RWPE2 (cell line): ENCODE results near the gene MRPL40.

Experiments
- ATAC-seq: fragments of 200-7000 bp; cut with Tn5 transposase; 3 replicates; pipeline ENCODE4 v1.9.1; 2021; ENCODE audit warnings: low read depth
- DNase-seq: peaks from one replicate; pipeline ENCODE4 v3.0.0-alpha.2; 2020; ENCODE audit warnings: low spot score
- H3K27ac ChIP-seq: fragments of 450-650 bp; 2 replicates; pipeline ENCODE4 v1.5.1; 2017; ENCODE audit warnings: mild to moderate bottlenecking; ENCODE audit not compliant: poor library complexity, severe bottlenecking
- H3K27me3 ChIP-seq: fragments of 250-450 bp; sonication (Bioruptor Pico); 2 replicates; pipeline ENCODE4 v1.5.1; 2021; ENCODE audit warnings: mild to moderate bottlenecking, moderate library complexity; ENCODE audit not compliant: insufficient read depth, poor library complexity, severe bottlenecking
- H3K36me3 ChIP-seq: fragments of 250-450 bp; sonication (Bioruptor Pico); 2 replicates; pipeline ENCODE4 v1.5.1; 2020; ENCODE audit warnings: low read depth, mild to moderate bottlenecking, moderate library complexity
- H3K4me1 ChIP-seq: fragments of 250-450 bp; sonication (Bioruptor Pico); 2 replicates; pipeline ENCODE4 v1.5.1; 2021; ENCODE audit warnings: mild to moderate bottlenecking, moderate library complexity; ENCODE audit not compliant: insufficient read depth, poor library complexity, severe bottlenecking
- H3K4me3 ChIP-seq: fragments of 250-450 bp; sonication (Bioruptor Pico); 2 replicates; pipeline ENCODE4 v1.5.1; 2021; ENCODE audit warnings: mild to moderate bottlenecking, moderate library complexity; ENCODE audit not compliant: severe bottlenecking
- H3K9me3 ChIP-seq: fragments of 250-450 bp; sonication (Bioruptor Pico); 2 replicates; pipeline ENCODE4 v1.5.1; 2021; ENCODE audit warnings: mild to moderate bottlenecking, moderate library complexity; ENCODE audit not compliant: severe bottlenecking
- TF ChIP-seq, protein P1 (sequence below): fragments of 450-650 bp; IDR thresholded peaks from one replicate; pipeline ENCODE4 v1.5.1; 2017; ENCODE audit warnings: mild to moderate bottlenecking, moderate library complexity; ENCODE audit not compliant: poor library complexity, severe bottlenecking

The MRPL40 gene

DNA sequence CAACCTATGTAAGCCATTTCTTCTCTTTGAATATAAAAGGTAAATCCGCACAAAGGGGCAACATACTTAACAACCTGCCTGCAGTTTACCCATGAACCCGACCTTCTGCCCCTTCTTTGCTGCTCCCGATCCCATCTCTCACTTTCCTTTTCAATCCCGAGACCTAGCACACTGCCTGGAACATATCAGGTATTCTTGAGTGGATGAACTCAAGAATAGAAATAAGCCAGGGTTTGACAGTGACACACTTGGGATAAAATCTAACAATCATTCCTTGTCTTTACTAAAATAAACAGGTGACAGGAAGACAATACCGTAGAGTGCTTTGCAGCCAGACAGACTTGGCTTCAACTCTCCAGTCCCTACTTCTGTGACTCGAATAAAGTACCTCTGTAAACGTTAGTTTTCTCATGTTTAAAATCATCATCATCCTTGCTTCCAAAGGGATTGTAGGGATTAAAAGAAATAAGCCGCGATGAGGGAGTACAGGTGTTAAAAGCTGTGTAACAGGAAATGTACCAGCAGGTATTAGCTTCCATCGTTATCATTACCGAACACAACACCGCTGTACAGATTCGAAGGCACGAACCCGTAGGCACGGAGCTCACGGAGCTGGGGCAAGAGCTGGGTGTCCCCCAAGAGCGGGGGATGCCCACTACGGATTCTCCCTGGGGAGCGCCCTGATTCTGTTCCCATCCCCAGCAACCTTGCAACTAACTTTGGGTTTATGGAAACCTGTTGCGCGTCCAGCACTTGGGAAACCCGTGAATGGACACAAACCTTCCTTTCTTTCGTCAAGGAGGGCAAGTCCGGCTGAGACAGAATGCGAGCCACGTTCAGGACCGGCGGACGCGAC lies 45.9 kb downstream of the MRPL40 start:
- DNase-seq (no peak), ATAC-seq (no peak)
- no peaks in the 10 kb centered on the region for H3K9me3 ChIP-seq
- peak overlapping the region; percentile 99 for H3K27ac ChIP-seq
- H3K4me3 ChIP-seq, result peak overlapping the region; percentile 66
- TF ChIP-seq, protein P1, sequence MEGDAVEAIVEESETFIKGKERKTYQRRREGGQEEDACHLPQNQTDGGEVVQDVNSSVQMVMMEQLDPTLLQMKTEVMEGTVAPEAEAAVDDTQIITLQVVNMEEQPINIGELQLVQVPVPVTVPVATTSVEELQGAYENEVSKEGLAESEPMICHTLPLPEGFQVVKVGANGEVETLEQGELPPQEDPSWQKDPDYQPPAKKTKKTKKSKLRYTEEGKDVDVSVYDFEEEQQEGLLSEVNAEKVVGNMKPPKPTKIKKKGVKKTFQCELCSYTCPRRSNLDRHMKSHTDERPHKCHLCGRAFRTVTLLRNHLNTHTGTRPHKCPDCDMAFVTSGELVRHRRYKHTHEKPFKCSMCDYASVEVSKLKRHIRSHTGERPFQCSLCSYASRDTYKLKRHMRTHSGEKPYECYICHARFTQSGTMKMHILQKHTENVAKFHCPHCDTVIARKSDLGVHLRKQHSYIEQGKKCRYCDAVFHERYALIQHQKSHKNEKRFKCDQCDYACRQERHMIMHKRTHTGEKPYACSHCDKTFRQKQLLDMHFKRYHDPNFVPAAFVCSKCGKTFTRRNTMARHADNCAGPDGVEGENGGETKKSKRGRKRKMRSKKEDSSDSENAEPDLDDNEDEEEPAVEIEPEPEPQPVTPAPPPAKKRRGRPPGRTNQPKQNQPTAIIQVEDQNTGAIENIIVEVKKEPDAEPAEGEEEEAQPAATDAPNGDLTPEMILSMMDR, result no peak
- H3K27me3 ChIP-seq, result no peaks in the 10 kb centered on the region
- H3K36me3 ChIP-seq, result peaks cover 52% of the 10 kb centered on the region
- peaks cover 24% of the 10 kb centered on the region for H3K4me1 ChIP-seq

DNA sequence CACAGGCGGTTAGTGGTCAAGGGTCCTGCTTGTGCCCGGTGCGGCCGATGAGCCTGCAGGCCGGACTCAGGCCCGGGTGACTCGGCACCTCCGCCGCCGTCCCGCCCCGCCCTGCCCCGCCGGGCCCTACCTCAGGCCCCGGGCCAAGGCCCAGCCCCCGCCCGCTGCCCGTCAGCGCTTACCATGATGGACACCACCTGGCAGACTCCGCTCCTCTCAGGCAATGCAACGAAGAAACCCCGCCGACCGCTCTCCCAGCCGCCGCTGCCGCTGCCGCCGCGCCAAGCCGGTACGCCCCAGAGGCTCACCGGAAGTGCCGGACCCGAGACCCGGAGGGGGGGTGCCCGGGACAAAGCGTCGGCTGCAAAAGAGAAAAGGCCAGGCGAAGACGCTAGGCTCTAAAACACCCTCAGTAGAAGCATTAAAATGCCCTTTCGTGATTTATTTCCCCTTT lies 46.6 kb downstream of the MRPL40 start, which contains the start of gene UFD1:
Gene UFD1, minus strand, starts transcription at position 293 of the 454 bp plus-strand sequence. Its CDS starts 108 bp downstream, at position 185.
- H3K9me3 ChIP-seq, result no peaks in the 10 kb centered on the region
- H3K27me3 ChIP-seq, result no peaks in the 10 kb centered on the region
- TF ChIP-seq, protein P1, result no peak
- H3K36me3 ChIP-seq, result peaks cover 52% of the 10 kb centered on the region
- H3K4me1 ChIP-seq, result peaks cover 31% of the 10 kb centered on the region
- ATAC-seq (peak; percentile 52), DNase-seq (peak; percentile 80)
- peak within 1 kb of the TSS; percentile 66 for H3K4me3 ChIP-seq
- H3K27ac ChIP-seq, result peak within 1 kb of the TSS; percentile 99

DNA sequence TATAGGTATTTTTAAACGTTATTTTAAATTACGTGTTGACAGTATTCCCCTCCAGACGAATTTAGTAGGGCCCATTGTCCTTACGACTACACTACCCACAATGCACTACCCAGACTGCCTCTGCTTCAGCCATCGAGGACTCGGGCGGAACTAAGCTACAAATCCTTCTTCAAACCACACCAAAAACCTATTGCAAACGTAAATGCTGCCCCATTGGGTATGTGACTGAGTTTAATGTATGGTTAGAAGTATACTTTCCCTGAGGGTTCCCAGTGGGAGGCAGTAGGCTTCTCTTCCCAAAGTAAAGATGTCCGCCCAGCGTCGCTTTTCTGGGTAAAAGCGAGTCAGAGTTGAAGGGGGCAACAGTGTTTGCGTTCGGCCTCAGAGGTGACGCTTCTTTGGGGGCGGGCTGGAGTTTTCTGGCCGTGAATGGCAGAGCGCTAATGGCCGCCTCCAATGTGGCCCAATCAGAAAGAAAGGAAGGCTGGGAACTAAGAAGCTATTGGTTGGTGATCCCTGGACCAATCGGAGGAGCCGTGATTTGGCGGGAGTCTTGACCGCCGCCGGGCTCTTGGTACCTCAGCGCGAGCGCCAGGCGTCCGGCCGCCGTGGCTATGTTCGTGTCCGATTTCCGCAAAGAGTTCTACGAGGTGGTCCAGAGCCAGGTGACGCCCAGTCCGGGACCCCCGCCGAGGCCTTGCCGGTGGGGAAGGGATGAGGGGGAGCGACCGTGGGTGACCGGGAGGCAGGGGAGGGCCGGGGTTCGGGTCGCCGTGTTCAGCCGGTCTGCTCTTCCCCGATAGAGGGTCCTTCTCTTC lies 47.2 kb downstream of the MRPL40 start, which contains the start of gene CDC45:
Gene CDC45, plus strand, starts transcription at position 566 of the 818 bp plus-strand sequence. Its CDS starts 49 bp downstream, at position 615.
- peak within 1 kb of the TSS; percentile 99 for H3K27ac ChIP-seq
- peak within 1 kb of the TSS; percentile 66 for H3K4me3 ChIP-seq
- H3K4me1 ChIP-seq, result peaks cover 33% of the 10 kb centered on the region
- no peaks in the 10 kb centered on the region for H3K9me3 ChIP-seq
- peaks cover 52% of the 10 kb centered on the region for H3K36me3 ChIP-seq
- peak; percentile 95 for DNase-seq
- ATAC-seq, result peak; percentile 86
- TF ChIP-seq, protein P1, result no peak
- H3K27me3 ChIP-seq, result no peaks in the 10 kb centered on the region

DNA sequence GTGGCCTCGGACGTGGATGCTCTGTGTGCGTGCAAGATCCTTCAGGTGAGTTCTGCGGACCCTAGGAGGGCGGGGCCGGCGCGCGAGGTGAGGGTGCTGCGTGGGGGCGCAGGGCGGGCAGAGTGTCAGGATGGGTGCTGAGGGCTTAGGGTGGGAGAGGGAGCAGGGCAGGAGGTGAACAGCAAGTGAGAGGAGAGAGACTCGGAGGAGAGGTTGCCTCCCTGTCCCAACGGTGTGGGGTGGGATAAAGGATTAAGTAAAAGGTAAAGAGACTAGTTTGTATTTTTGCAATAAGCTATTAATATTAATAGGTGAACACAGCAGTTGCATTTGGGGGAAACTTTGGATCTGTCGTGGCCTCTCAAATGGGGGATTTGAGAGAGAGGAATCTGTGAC lies 47.8 kb downstream of the MRPL40 start:
- Histone ChIP-seq H3K36me3 (peaks cover 51% of the 10 kb centered on the region), H3K27me3 (no peaks in the 10 kb centered on the region), H3K9me3 (no peaks in the 10 kb centered on the region), H3K4me1 (peaks cover 33% of the 10 kb centered on the region), H3K4me3 (peak overlapping the region; percentile 66), H3K27ac (peak overlapping the region; percentile 99)
- TF ChIP-seq, protein P1, result no peak
- ATAC-seq, result no peak
- DNase-seq, result no peak
